ENCODE data around the gene IGF1R. TPM values are rescaled to one million over a fixed set of nuclear protein-coding genes. Genes with fewer than 3 reads are reported as not detected.

Gene IGF1R
- polyA plus RNA-seq, 1 experiment, result 21.6 TPM

GRCh38 chr15:98765610-98766009, 117.3 kb downstream of the IGF1R start:
- TF ChIP-seq CTCF (IDR thresholded peaks at IDR 0.05; ENCODE audit: low read depth, low read length), result no peak
- ChIA-PET CTCF (no interaction called here), POLR2A (no interaction called here)
- H3K27me3 ChIP-seq (ENCODE audit: control insufficient read depth, insufficient read depth, low read length), result no peaks in the 10 kb centered on the region
- no peak for DNase-seq (ENCODE audit: low read depth, low spot score)
- no peaks in the 10 kb centered on the region for H3K9me3 ChIP-seq (ENCODE audit: control insufficient read depth, insufficient read depth, low read length)
- no peak overlapping the region for H3K27ac ChIP-seq (ENCODE audit: low read depth, low read length)
- no peak overlapping the region for H3K4me3 ChIP-seq (ENCODE audit: low read depth, low read length)

DNA sequence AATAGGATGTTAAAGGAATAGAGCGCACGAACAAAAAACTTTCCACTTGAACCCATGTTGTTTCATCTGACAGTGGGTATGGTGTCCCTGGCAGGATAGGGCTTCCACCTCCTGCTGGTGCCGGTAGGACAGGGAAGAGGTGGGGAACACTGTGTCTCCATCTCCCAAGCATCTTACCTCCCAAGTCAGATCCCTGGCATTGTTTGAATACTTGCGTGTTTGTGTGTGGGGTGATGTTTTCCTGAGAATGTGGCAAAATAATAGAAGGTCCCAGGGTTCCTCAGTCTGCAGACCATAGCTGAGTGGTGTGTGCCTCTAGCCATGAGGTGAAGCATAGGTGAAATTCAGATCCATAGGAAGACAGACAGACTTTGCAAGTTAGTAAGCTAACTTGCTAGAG, 119.4 kb downstream of the IGF1R start:
- Histone ChIP-seq H3K4me3 (ENCODE audit: low read depth, low read length) (no peak overlapping the region), H3K27ac (ENCODE audit: low read depth, low read length) (no peak overlapping the region), H3K27me3 (ENCODE audit: control insufficient read depth, insufficient read depth, low read length) (no peaks in the 10 kb centered on the region), H3K9me3 (ENCODE audit: control insufficient read depth, insufficient read depth, low read length) (no peaks in the 10 kb centered on the region)
- CTCF ChIA-PET, result interaction anchor here (0.9 to 1.3 kb wide), 3 partner anchors 11 to 108 kb away, joined by 3 to 6 read pairs (median 3); no protein-coding TSS in a partner anchor
- POLR2A ChIA-PET, result no interaction called here
- no peak for DNase-seq (ENCODE audit: low read depth, low spot score)
- no peak for TF ChIP-seq CTCF (IDR thresholded peaks at IDR 0.05; ENCODE audit: low read depth, low read length)

DNA sequence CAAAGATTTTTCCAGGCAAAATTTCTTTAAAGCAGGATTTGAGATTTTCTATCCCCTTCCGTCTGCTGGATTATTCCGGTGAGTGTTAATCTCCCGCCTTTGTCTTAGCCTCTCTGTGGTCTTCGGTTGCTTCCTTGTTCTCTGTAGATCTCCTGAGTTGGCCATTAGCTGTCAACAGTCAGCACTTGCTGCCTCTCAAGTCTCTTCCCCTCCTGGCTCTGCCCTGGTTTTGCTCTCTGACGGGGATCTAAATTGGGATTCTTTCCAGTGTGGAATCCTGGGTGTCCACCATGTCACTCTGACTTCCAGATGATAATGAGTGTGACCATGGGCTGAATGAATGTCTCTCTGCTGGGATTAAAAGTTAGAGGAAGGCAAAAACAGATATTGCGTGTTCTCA, 121.5 kb downstream of the IGF1R start:
- ChIA-PET CTCF (interaction anchor here (2.9 kb wide), 1 partner anchor 10 kb away, joined by 13 read pairs; no protein-coding TSS in a partner anchor), POLR2A (no interaction called here)
- Histone ChIP-seq H3K9me3 (ENCODE audit: control insufficient read depth, insufficient read depth, low read length) (no peaks in the 10 kb centered on the region), H3K4me3 (ENCODE audit: low read depth, low read length) (no peak overlapping the region), H3K27ac (ENCODE audit: low read depth, low read length) (no peak overlapping the region), H3K27me3 (ENCODE audit: control insufficient read depth, insufficient read depth, low read length) (no peaks in the 10 kb centered on the region)
- no peak for DNase-seq (ENCODE audit: low read depth, low spot score)
- no peak for TF ChIP-seq CTCF (IDR thresholded peaks at IDR 0.05; ENCODE audit: low read depth, low read length)

GRCh38 chr15:98770984-98771383, 122.6 kb downstream of the IGF1R start:
- H3K4me3 ChIP-seq (ENCODE audit: low read depth, low read length), result no peak overlapping the region
- no peak overlapping the region for H3K27ac ChIP-seq (ENCODE audit: low read depth, low read length)
- ChIA-PET POLR2A (no interaction called here), CTCF (interaction anchor here (0.8 to 2.9 kb wide), 2 partner anchors 9 to 80 kb away, joined by 3 to 13 read pairs; no protein-coding TSS in a partner anchor)
- H3K9me3 ChIP-seq (ENCODE audit: control insufficient read depth, insufficient read depth, low read length), result no peaks in the 10 kb centered on the region
- TF ChIP-seq CTCF (IDR thresholded peaks at IDR 0.05; ENCODE audit: low read depth, low read length), result no peak
- DNase-seq (ENCODE audit: low read depth, low spot score), result no peak
- H3K27me3 ChIP-seq (ENCODE audit: control insufficient read depth, insufficient read depth, low read length), result no peaks in the 10 kb centered on the region

- POLR2A ChIA-PET, result interaction anchor here (0.5 kb wide), 1 partner anchor 9 kb away, joined by 3 read pairs; no protein-coding TSS in a partner anchor
- CTCF ChIA-PET, result interaction anchor here (0.5 to 0.8 kb wide), 2 partner anchors 80 to 269 kb away, joined by 3 to 4 read pairs; no protein-coding TSS in a partner anchor
These were observed 123.2 kb downstream of the IGF1R start for GRCh38 chr15:98771541-98771940.

More at GRCh38 chr15:98771541-98771940, 123.2 kb downstream of the IGF1R start:
- H3K27me3 ChIP-seq (ENCODE audit: control insufficient read depth, insufficient read depth, low read length), result no peaks in the 10 kb centered on the region
- DNase-seq (ENCODE audit: low read depth, low spot score), result no peak
- no peak overlapping the region for H3K27ac ChIP-seq (ENCODE audit: low read depth, low read length)
- TF ChIP-seq CTCF (IDR thresholded peaks at IDR 0.05; ENCODE audit: low read depth, low read length), result no peak
- H3K9me3 ChIP-seq (ENCODE audit: control insufficient read depth, insufficient read depth, low read length), result no peaks in the 10 kb centered on the region
- H3K4me3 ChIP-seq (ENCODE audit: low read depth, low read length), result no peak overlapping the region

Data from AG04450 (cell line).